Panc1 (cell line): ENCODE measurements around the gene ACACB. TPM values are rescaled to one million over a fixed set of nuclear protein-coding genes. Genes with fewer than 3 reads are reported as not detected.
"Not testable (repeated sequence)": the region's sequence is repeated elsewhere in the genome, so short reads cannot be mapped to it uniquely, and the experiment has no call there.

Experiments
- ATAC-seq: fragments of 200-7000 bp; cut with Tn5 transposase; 2 replicates; pipeline ENCODE4 v1.9.1; 2020; ENCODE audit warnings: mild to moderate bottlenecking, moderate library complexity
- BruUV-seq: library from RNA; stranded (reverse); fragments of 400-500 nt; replicated peaks from 2 replicates; lab custom pipeline; 2021; lab: Mats Ljungman, UMichigan
- CTCF ChIA-PET: fragments of 300-600 bp; sonication (Branson Sonifier 250); formaldehyde crosslinking; loops from one replicate; lab custom pipeline; 2022; ENCODE audit warnings: antibody characterized with exemption; lab: Charles Lee
- POLR2A ChIA-PET: fragments of 300-600 bp; sonication (Branson Sonifier 250); formaldehyde crosslinking; loops from one replicate; lab custom pipeline; 2022; ENCODE audit warnings: antibody characterized with exemption; lab: Charles Lee
- DNase-seq: peaks from one replicate; pipeline ENCODE4 v3.0.0-alpha.2; 2010; ENCODE audit warnings: low read depth, low spot score
- H3K27ac ChIP-seq: 2 replicates; pipeline ENCODE4 v1.5.1; 2011; ENCODE audit warnings: mild to moderate bottlenecking, low read length, inconsistent platforms
- H3K27me3 ChIP-seq: fragments of 200-500 bp; sonication (Bioruptor generic); 2 replicates; pipeline ENCODE4 v1.6.0; 2014; ENCODE audit warnings: low read length, inconsistent platforms; ENCODE audit not compliant: control insufficient read depth, insufficient read depth
- H3K36me3 ChIP-seq: fragments of 200-500 bp; sonication (Bioruptor generic); 2 replicates; pipeline ENCODE4 v1.5.1; 2014; ENCODE audit warnings: inconsistent platforms, mild to moderate bottlenecking, low read length, moderate library complexity; ENCODE audit not compliant: control insufficient read depth, insufficient read depth
- H3K4me1 ChIP-seq: 2 replicates; pipeline ENCODE4 v1.5.1; 2011; ENCODE audit warnings: inconsistent platforms, mild to moderate bottlenecking, low read length, moderate library complexity; ENCODE audit not compliant: control insufficient read depth, insufficient read depth
- H3K4me3 ChIP-seq, 2 experiments: 2 replicates each; pipeline ENCODE4 v1.5.1; 2011 to 2012; ENCODE audit warnings: low read depth in 2 of 2, low read length in 2 of 2, mild to moderate bottlenecking in 2 of 2, inconsistent platforms in 1 of 2, moderate library complexity in 1 of 2
- H3K9me3 ChIP-seq: fragments of 200-500 bp; sonication (Bioruptor generic); 2 replicates; pipeline ENCODE4 v1.5.1; 2014; ENCODE audit warnings: low read depth, mild to moderate bottlenecking, inconsistent platforms, low read length, moderate library complexity; ENCODE audit not compliant: control insufficient read depth, insufficient read depth
- CTCF ChIP-seq: fragments of 450-650 bp; IDR thresholded peaks from 2 replicates; pipeline ENCODE4 v1.5.1; 2017; ENCODE audit warnings: mild to moderate bottlenecking
- POLR2AphosphoS5 ChIP-seq: IDR thresholded peaks from 2 replicates; pipeline ENCODE4 v1.6.1; 2012; ENCODE audit warnings: mild to moderate bottlenecking, low read depth, low read length, moderate library complexity
- SIN3A ChIP-seq: IDR thresholded peaks from 2 replicates; pipeline ENCODE4 v1.6.1; 2012; ENCODE audit warnings: low read depth, mild to moderate bottlenecking, low read length, moderate library complexity, borderline replicate concordance; ENCODE audit not compliant: insufficient read depth
- TCF7L2 ChIP-seq: IDR thresholded peaks from 2 replicates; pipeline ENCODE4 v1.6.1; 2011; ENCODE audit warnings: mild to moderate bottlenecking, low read depth, low read length, inconsistent platforms
- in situ Hi-C: cut with HindIII; loops from 2 replicates; pipeline ENCODE4 v1.10.0; 2016; ENCODE audit warnings: low sequenced_read_pairs, low pct_unique_long_range_greater_than_20kb
- intact Hi-C: fragments of 100-400 bp; cut with micrococcal nuclease; formaldehyde crosslinking; loops from one replicate; pipeline ENCODE4 v1.10.0; 2022; ENCODE audit not compliant: unreplicated experiment
- total RNA-seq: library from RNA; stranded (reverse); gene quantifications from one replicate; pipeline ENCODE4 v1.2.1, GENCODE V29; 2021; ENCODE audit not compliant: unreplicated experiment
- TF ChIP-seq, protein P1 (sequence below), 2 experiments: IDR thresholded peaks; 2 replicates each; pipeline ENCODE4 v1.6.1; 2011 to 2012; ENCODE audit warnings: low read depth in 2 of 2, control low read depth in 1 of 2, low read length in 1 of 2, mild to moderate bottlenecking in 1 of 2, moderate library complexity in 1 of 2; ENCODE audit not compliant: insufficient read depth in 1 of 2

Gene ACACB
- total RNA-seq, 1 experiment from 2014 or later, result 12.3 TPM

DNA sequence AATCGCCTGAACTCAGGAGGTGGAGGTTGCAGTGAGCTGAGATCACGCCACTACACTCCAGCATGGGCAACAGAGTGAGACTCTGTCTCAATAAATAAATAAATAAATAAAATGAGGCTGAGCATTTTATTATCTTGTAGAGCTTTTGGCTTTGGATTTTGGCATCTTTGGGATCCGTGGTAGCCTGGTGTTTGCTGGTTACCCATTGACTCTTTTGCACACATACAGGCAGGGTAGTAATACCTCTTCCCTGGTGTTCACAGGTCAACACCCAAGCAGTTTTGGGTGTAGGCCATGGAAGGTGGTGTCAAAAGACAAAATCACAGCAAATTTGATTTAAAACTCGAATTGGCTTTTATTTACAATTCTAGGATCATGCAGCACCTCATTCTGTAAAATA, 27.8 kb downstream of the ACACB start:
- CTCF ChIA-PET, result no interaction called here

GRCh38 chr12:109147126-109147525, 30.7 kb downstream of the ACACB start:
- H3K27me3 ChIP-seq, H3K4me1 ChIP-seq, H3K4me3 ChIP-seq, H3K9me3 ChIP-seq, CTCF ChIA-PET, H3K27ac ChIP-seq, DNase-seq, BruUV-seq, ATAC-seq, H3K36me3 ChIP-seq, in situ Hi-C loops, POLR2A ChIA-PET, intact Hi-C loops: not testable (repeated sequence)

More for the DNA sequence above, 27.8 kb downstream of the ACACB start:
- Histone ChIP-seq H3K36me3 (no peaks in the 10 kb centered on the region), H3K4me3 (no peak overlapping the region), H3K27ac (no peak overlapping the region), H3K27me3 (no peaks in the 10 kb centered on the region), H3K4me1 (no peaks in the 10 kb centered on the region), H3K9me3 (no peaks in the 10 kb centered on the region)
- POLR2A ChIA-PET, result no interaction called here
- ATAC-seq, result no peak
- no TSS peak for BruUV-seq
- no peak for TF ChIP-seq SIN3A
- TF ChIP-seq TCF7L2, result no peak
- TF ChIP-seq CTCF, result no peak
- no peak for DNase-seq
- intact Hi-C loops, result no loop called here
- in situ Hi-C loops, result no loop called here

- no TSS peak for BruUV-seq
Measured at GRCh38 chr12:109147954-109148353, 31.6 kb downstream of the ACACB start.

More at GRCh38 chr12:109147954-109148353, 31.6 kb downstream of the ACACB start:
- intact Hi-C loops (no loop called here), in situ Hi-C loops (no loop called here)
- POLR2A ChIA-PET, result no interaction called here
- Histone ChIP-seq H3K9me3 (no peaks in the 10 kb centered on the region), H3K27me3 (no peaks in the 10 kb centered on the region), H3K36me3 (no peaks in the 10 kb centered on the region), H3K4me1 (no peaks in the 10 kb centered on the region), H3K27ac (no peak overlapping the region), H3K4me3 (no peak overlapping the region)
- ATAC-seq (no peak), DNase-seq (no peak)
- no peak for TF ChIP-seq TCF7L2
- no peak for TF ChIP-seq POLR2AphosphoS5
- no peak for TF ChIP-seq CTCF
- TF ChIP-seq, protein P1, sequence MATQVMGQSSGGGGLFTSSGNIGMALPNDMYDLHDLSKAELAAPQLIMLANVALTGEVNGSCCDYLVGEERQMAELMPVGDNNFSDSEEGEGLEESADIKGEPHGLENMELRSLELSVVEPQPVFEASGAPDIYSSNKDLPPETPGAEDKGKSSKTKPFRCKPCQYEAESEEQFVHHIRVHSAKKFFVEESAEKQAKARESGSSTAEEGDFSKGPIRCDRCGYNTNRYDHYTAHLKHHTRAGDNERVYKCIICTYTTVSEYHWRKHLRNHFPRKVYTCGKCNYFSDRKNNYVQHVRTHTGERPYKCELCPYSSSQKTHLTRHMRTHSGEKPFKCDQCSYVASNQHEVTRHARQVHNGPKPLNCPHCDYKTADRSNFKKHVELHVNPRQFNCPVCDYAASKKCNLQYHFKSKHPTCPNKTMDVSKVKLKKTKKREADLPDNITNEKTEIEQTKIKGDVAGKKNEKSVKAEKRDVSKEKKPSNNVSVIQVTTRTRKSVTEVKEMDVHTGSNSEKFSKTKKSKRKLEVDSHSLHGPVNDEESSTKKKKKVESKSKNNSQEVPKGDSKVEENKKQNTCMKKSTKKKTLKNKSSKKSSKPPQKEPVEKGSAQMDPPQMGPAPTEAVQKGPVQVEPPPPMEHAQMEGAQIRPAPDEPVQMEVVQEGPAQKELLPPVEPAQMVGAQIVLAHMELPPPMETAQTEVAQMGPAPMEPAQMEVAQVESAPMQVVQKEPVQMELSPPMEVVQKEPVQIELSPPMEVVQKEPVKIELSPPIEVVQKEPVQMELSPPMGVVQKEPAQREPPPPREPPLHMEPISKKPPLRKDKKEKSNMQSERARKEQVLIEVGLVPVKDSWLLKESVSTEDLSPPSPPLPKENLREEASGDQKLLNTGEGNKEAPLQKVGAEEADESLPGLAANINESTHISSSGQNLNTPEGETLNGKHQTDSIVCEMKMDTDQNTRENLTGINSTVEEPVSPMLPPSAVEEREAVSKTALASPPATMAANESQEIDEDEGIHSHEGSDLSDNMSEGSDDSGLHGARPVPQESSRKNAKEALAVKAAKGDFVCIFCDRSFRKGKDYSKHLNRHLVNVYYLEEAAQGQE (IDR thresholded peaks at IDR 0.05; ENCODE audit: insufficient read depth in 1 of 2, low read depth in 2 of 2, low read length in 1 of 2), result no peak
- TF ChIP-seq SIN3A, result no peak
- CTCF ChIA-PET, result no interaction called here
